ENCODE data around the gene USP14.

DNA sequence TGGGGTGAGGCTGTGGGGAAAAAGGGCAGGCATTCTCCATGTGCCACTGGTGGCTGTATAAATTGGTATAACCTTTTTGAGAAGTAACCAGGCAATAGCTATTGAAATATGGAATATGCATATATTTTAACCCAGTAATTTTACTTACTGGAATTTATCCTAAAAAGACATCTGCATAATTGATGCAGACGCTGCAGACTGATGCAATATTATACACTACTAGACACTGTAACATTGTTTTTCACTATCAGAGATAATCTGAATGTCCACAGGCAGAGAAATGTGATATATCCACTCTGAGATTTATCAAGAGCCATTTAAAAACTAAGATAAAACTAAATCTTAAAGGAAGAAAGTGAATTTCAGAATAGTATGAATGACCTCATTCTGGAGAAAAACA lies 94.8 kb downstream of the USP14 start:
- TF ChIP-seq RAD21 (conservative IDR thresholded peaks at IDR 0.05), result no peak
- TF ChIP-seq, protein P1, sequence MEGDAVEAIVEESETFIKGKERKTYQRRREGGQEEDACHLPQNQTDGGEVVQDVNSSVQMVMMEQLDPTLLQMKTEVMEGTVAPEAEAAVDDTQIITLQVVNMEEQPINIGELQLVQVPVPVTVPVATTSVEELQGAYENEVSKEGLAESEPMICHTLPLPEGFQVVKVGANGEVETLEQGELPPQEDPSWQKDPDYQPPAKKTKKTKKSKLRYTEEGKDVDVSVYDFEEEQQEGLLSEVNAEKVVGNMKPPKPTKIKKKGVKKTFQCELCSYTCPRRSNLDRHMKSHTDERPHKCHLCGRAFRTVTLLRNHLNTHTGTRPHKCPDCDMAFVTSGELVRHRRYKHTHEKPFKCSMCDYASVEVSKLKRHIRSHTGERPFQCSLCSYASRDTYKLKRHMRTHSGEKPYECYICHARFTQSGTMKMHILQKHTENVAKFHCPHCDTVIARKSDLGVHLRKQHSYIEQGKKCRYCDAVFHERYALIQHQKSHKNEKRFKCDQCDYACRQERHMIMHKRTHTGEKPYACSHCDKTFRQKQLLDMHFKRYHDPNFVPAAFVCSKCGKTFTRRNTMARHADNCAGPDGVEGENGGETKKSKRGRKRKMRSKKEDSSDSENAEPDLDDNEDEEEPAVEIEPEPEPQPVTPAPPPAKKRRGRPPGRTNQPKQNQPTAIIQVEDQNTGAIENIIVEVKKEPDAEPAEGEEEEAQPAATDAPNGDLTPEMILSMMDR (IDR thresholded peaks at IDR 0.05; ENCODE audit: poor library complexity, severe bottlenecking), result no peak
- TF ChIP-seq POLR2AphosphoS5 (IDR thresholded peaks at IDR 0.05), result no peak
- no peak for TF ChIP-seq EP300 (conservative IDR thresholded peaks at IDR 0.05; ENCODE audit: poor library complexity, severe bottlenecking)
- TF ChIP-seq, protein P2, sequence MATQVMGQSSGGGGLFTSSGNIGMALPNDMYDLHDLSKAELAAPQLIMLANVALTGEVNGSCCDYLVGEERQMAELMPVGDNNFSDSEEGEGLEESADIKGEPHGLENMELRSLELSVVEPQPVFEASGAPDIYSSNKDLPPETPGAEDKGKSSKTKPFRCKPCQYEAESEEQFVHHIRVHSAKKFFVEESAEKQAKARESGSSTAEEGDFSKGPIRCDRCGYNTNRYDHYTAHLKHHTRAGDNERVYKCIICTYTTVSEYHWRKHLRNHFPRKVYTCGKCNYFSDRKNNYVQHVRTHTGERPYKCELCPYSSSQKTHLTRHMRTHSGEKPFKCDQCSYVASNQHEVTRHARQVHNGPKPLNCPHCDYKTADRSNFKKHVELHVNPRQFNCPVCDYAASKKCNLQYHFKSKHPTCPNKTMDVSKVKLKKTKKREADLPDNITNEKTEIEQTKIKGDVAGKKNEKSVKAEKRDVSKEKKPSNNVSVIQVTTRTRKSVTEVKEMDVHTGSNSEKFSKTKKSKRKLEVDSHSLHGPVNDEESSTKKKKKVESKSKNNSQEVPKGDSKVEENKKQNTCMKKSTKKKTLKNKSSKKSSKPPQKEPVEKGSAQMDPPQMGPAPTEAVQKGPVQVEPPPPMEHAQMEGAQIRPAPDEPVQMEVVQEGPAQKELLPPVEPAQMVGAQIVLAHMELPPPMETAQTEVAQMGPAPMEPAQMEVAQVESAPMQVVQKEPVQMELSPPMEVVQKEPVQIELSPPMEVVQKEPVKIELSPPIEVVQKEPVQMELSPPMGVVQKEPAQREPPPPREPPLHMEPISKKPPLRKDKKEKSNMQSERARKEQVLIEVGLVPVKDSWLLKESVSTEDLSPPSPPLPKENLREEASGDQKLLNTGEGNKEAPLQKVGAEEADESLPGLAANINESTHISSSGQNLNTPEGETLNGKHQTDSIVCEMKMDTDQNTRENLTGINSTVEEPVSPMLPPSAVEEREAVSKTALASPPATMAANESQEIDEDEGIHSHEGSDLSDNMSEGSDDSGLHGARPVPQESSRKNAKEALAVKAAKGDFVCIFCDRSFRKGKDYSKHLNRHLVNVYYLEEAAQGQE (IDR thresholded peaks at IDR 0.05; ENCODE audit: borderline replicate concordance), result no peak
- TF ChIP-seq TAF1 (IDR thresholded peaks at IDR 0.05; ENCODE audit: low read depth), result no peak
- no peak for TF ChIP-seq SMC3 (conservative IDR thresholded peaks at IDR 0.05; ENCODE audit: poor library complexity)
